ENCODE results near the gene GPX3.

Gene GPX3

GRCh38 chr5:151071021-151071420 is 50.6 kb downstream of the GPX3 start:
- peak overlapping the region; percentile 56 for H3K27ac ChIP-seq
- TF ChIP-seq, protein P1, sequence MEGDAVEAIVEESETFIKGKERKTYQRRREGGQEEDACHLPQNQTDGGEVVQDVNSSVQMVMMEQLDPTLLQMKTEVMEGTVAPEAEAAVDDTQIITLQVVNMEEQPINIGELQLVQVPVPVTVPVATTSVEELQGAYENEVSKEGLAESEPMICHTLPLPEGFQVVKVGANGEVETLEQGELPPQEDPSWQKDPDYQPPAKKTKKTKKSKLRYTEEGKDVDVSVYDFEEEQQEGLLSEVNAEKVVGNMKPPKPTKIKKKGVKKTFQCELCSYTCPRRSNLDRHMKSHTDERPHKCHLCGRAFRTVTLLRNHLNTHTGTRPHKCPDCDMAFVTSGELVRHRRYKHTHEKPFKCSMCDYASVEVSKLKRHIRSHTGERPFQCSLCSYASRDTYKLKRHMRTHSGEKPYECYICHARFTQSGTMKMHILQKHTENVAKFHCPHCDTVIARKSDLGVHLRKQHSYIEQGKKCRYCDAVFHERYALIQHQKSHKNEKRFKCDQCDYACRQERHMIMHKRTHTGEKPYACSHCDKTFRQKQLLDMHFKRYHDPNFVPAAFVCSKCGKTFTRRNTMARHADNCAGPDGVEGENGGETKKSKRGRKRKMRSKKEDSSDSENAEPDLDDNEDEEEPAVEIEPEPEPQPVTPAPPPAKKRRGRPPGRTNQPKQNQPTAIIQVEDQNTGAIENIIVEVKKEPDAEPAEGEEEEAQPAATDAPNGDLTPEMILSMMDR (IDR thresholded peaks at IDR 0.05), result no peak
- no peaks in the 10 kb centered on the region for H3K27me3 ChIP-seq
- peaks cover 34 to 40% of the 10 kb centered on the region in 2 experiments for H3K4me1 ChIP-seq (ENCODE audit: control insufficient read depth in 1 of 2, insufficient read depth in 1 of 2, low read depth in 1 of 2, low read length in 1 of 2)
- H3K36me3 ChIP-seq, result peaks cover 41% of the 10 kb centered on the region
- H3K4me3 ChIP-seq (ENCODE audit: low read depth in 1 of 2, low read length in 1 of 2), result no peak overlapping the region
- no peaks in the 10 kb centered on the region for H3K9me3 ChIP-seq

- TF ChIP-seq, protein P1 (IDR thresholded peaks at IDR 0.05), result no peak
- Histone ChIP-seq H3K9me3 (no peaks in the 10 kb centered on the region), H3K4me3 (ENCODE audit: low read depth in 1 of 2, low read length in 1 of 2) (no peak overlapping the region), H3K36me3 (peaks cover 42% of the 10 kb centered on the region), H3K27ac (peak overlapping the region; percentile 56), H3K4me1 (ENCODE audit: control insufficient read depth in 1 of 2, insufficient read depth in 1 of 2, low read depth in 1 of 2, low read length in 1 of 2) (peaks cover 44 to 50% of the 10 kb centered on the region in 2 experiments), H3K27me3 (no peaks in the 10 kb centered on the region)
Measured at GRCh38 chr5:151071848-151072629, 51.6 kb downstream of the GPX3 start.

DNA sequence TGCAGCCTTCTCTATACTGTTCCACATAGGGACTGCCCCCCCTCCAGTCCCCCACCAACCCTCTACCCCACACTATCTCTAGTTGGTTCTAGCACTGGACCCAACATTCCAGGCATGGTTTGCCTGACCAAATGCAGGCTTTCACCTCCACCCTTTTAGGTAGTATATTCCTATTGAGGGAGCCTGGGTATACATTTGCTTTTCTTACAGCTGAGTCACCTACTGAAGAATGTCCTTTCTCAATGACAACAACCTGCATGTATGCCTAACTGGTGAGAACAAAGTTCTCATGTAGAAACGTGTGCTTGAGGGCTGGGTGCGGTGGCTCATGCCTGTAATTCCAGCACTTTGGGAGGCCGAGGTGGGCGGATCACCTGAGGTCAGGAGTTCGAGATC is 52.2 kb downstream of the GPX3 start:
- no peak overlapping the region for H3K4me3 ChIP-seq (ENCODE audit: low read depth in 1 of 2, low read length in 1 of 2)
- no peaks in the 10 kb centered on the region for H3K9me3 ChIP-seq
- H3K36me3 ChIP-seq, result peaks cover 42% of the 10 kb centered on the region
- H3K27me3 ChIP-seq, result no peaks in the 10 kb centered on the region
- H3K4me1 ChIP-seq (ENCODE audit: control insufficient read depth in 1 of 2, insufficient read depth in 1 of 2, low read depth in 1 of 2, low read length in 1 of 2), result peaks cover 49 to 56% of the 10 kb centered on the region in 2 experiments
- H3K27ac ChIP-seq, result peak overlapping the region; percentile 56
- TF ChIP-seq, protein P1 (IDR thresholded peaks at IDR 0.05), result no peak

DNA sequence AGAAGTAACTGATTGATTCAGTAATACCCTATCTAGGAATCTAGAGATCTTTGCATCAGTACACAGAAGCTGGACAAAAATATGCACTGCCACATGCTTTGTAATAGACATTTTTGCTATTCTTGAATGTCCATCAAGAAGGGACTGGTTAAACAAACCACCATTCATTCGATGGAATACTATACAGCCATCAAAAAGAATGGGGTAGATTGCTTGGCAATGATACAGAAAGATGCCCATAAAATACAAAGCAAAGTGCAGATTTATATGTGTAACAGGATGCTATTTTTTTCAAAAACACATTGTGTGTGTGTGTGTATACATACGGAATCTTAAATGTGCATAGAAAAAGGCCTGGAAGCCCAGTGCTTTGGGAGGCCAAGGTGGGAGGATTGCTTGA is 52.9 kb downstream of the GPX3 start:
- TF ChIP-seq, protein P1 (IDR thresholded peaks at IDR 0.05), result no peak
- Histone ChIP-seq H3K27ac (no peak overlapping the region), H3K36me3 (peaks cover 36% of the 10 kb centered on the region), H3K4me3 (ENCODE audit: low read depth in 1 of 2, low read length in 1 of 2) (no peak overlapping the region), H3K9me3 (no peaks in the 10 kb centered on the region), H3K4me1 (ENCODE audit: control insufficient read depth in 1 of 2, insufficient read depth in 1 of 2, low read depth in 1 of 2, low read length in 1 of 2) (peaks cover 51 to 60% of the 10 kb centered on the region in 2 experiments), H3K27me3 (no peaks in the 10 kb centered on the region)

DNA sequence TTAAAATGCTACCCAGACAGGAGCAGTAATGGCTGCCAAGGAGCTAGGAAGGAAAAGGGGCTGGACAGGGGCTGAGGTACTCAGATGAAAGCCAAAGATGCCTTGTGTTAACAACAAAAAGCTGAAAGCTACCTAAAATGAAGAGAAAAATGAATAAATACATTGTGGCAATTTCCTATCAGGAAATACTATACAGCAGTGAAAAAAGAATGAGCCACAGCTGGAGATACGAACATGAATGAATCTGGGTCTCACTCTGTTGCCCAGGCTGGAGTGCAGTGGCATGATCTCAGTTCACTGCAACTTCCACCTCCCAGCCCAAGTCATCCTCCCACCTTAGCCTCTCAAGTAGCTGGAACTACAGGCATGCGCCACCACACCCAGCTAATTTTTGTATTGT is 54.2 kb downstream of the GPX3 start:
- TF ChIP-seq, protein P1 (IDR thresholded peaks at IDR 0.05), result no peak
- Histone ChIP-seq H3K27ac (peak overlapping the region; percentile 72), H3K4me1 (ENCODE audit: control insufficient read depth in 1 of 2, insufficient read depth in 1 of 2, low read depth in 1 of 2, low read length in 1 of 2) (peaks cover 51 to 60% of the 10 kb centered on the region in 2 experiments), H3K9me3 (no peaks in the 10 kb centered on the region), H3K4me3 (ENCODE audit: low read depth in 1 of 2, low read length in 1 of 2) (no peak overlapping the region), H3K27me3 (no peaks in the 10 kb centered on the region), H3K36me3 (peaks cover 39% of the 10 kb centered on the region)

Measured in neutrophil (primary cell).